ENCODE data around the gene USP24. TPM values are rescaled to one million over a fixed set of nuclear protein-coding genes. Genes with fewer than 3 reads are reported as not detected.
A peak's percentile ranks its signal among the peaks of the same experiment; 100 is the strongest.

Gene USP24
- total RNA-seq, 2 donors from 2014 or later, result 31.8 to 34.9 TPM

DNA sequence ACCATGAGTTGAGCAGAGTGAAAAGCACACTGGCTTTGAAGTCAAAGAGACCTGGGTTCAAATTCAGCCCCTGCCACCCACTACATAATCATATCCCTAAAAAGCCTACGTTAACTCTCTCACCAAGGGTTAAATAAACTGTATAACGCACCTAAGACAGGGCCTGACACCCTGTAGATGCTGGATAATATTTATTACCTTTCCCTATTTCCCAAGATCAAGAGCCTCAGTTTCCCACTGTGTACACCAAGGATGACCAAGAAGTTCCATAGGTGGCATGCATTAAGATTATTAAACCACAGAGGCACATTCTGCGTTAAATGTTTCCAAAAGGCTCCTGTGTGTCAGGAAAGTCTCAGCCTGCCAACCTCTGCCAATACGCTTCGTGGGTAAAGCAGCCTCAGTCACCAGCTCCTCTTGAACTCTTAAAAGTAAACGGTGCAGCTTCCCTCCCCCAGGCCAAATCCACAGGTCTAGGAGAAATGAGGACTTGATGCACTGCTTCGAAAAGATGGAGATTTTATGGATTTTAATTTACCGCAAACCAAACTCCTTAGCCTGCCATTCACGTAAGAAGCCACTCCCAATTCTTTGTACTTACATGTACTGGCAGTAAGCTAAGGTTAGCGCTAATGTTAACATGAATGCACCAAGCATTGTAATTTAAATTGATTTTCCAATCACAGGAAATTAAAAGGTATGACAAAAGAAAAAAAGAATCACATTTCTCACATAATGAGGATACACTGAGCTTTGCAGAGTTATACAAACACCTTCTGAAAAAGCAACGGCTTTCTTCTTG is 2.6 kb downstream of the USP24 start:
- H3K27ac ChIP-seq, result no peak overlapping the region
- intact Hi-C loops (cut with DNase I), result loop anchor here (10.0 kb wide), 1 partner anchor 68 kb away; no protein-coding TSS in a partner anchor
- H3K4me1 ChIP-seq, result peaks cover 14% of the 10 kb centered on the region
- TF ChIP-seq, protein P1, sequence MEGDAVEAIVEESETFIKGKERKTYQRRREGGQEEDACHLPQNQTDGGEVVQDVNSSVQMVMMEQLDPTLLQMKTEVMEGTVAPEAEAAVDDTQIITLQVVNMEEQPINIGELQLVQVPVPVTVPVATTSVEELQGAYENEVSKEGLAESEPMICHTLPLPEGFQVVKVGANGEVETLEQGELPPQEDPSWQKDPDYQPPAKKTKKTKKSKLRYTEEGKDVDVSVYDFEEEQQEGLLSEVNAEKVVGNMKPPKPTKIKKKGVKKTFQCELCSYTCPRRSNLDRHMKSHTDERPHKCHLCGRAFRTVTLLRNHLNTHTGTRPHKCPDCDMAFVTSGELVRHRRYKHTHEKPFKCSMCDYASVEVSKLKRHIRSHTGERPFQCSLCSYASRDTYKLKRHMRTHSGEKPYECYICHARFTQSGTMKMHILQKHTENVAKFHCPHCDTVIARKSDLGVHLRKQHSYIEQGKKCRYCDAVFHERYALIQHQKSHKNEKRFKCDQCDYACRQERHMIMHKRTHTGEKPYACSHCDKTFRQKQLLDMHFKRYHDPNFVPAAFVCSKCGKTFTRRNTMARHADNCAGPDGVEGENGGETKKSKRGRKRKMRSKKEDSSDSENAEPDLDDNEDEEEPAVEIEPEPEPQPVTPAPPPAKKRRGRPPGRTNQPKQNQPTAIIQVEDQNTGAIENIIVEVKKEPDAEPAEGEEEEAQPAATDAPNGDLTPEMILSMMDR (IDR thresholded peaks at IDR 0.05), result no peak
- H3K9me3 ChIP-seq, result no peaks in the 10 kb centered on the region
- H3K36me3 ChIP-seq, result no peaks in the 10 kb centered on the region
- peak overlapping the region; percentile 74 for H3K4me3 ChIP-seq
- DNase-seq, result peak; percentile 23
- no peaks in the 10 kb centered on the region for H3K27me3 ChIP-seq
- H3K9ac ChIP-seq (ENCODE audit: low read depth in 2 of 2, low read length in 2 of 2), result peak overlapping the region in 1 of 2 donors; percentile 93

DNA sequence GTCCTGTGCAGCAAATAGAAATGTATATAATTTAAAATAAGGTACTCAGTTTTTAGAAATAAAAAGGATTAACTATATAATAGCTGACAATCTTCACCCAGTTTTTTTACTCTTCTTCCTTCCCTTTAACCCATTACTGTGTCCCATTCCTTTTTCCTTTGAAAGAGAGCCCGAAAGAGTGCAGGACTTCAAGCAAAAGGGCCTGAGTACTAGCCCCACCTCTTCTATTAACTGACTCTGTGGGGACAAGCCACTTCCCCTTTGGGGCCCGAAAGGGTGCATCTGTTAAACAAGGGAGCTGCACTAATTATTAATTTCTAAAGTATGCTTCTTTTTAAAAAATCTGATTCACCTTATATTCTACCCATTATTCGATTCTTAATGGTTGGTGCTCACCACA is 3.3 kb downstream of the USP24 start:
- H3K4me3 ChIP-seq, result no peak overlapping the region
- intact Hi-C loops (cut with DNase I), result loop anchor here (10.0 kb wide), 1 partner anchor 67 kb away; no protein-coding TSS in a partner anchor
- TF ChIP-seq, protein P1 (IDR thresholded peaks at IDR 0.05), result no peak
- H3K9ac ChIP-seq (ENCODE audit: low read depth in 2 of 2, low read length in 2 of 2), result no peak overlapping the region
- H3K4me1 ChIP-seq, result peaks cover 14% of the 10 kb centered on the region
- H3K9me3 ChIP-seq, result no peaks in the 10 kb centered on the region
- no peak for DNase-seq
- no peaks in the 10 kb centered on the region for H3K36me3 ChIP-seq
- H3K27ac ChIP-seq, result no peak overlapping the region
- H3K27me3 ChIP-seq, result no peaks in the 10 kb centered on the region

GRCh38 chr1:55210990-55211801 is 4.0 kb downstream of the USP24 start:
- DNase-seq, result no peak

DNA sequence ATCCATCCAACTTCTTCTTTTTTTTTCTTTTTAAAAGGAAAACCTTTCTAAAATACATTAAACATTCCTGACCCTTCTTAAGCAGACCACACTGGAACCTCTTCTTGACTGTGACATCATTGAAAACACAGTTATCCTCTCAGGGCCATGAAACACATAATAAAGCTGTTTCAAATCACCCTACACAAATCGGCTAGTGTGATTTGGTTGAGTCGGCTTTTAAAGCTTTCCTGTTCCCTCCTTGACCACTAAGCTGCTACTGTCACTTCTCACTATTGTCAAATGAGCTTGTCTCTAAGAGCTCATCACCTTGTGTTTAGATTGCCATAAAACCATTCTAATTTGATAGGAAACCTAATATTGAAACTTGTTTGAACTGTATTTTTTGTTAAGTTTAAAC is 5.9 kb downstream of the USP24 start:
- no peak for DNase-seq
- H3K4me3 ChIP-seq, result no peak overlapping the region
- H3K27me3 ChIP-seq, result no peaks in the 10 kb centered on the region
- TF ChIP-seq, protein P1 (IDR thresholded peaks at IDR 0.05), result no peak
- peaks cover 14% of the 10 kb centered on the region for H3K4me1 ChIP-seq
- H3K36me3 ChIP-seq, result no peaks in the 10 kb centered on the region
- H3K9ac ChIP-seq (ENCODE audit: low read depth in 2 of 2, low read length in 2 of 2), result no peak overlapping the region
- no peaks in the 10 kb centered on the region for H3K9me3 ChIP-seq
- intact Hi-C loops (cut with DNase I), result no loop called here
- no peak overlapping the region for H3K27ac ChIP-seq

More at GRCh38 chr1:55210990-55211801, 4.0 kb downstream of the USP24 start:
- TF ChIP-seq, protein P1 (IDR thresholded peaks at IDR 0.05), result no peak
- H3K4me3 ChIP-seq, result no peak overlapping the region
- no peaks in the 10 kb centered on the region for H3K27me3 ChIP-seq
- H3K9me3 ChIP-seq, result no peaks in the 10 kb centered on the region
- H3K27ac ChIP-seq, result no peak overlapping the region
- H3K36me3 ChIP-seq, result no peaks in the 10 kb centered on the region
- H3K9ac ChIP-seq (ENCODE audit: low read depth in 2 of 2, low read length in 2 of 2), result no peak overlapping the region
- intact Hi-C loops (cut with DNase I), result loop anchor here (10.0 kb wide), 1 partner anchor 66 kb away; no protein-coding TSS in a partner anchor
- H3K4me1 ChIP-seq, result peaks cover 13% of the 10 kb centered on the region

- TF ChIP-seq, protein P1 (IDR thresholded peaks at IDR 0.05), result no peak
- Histone ChIP-seq H3K4me1 (peaks cover 4% of the 10 kb centered on the region), H3K27ac (no peak overlapping the region), H3K4me3 (no peak overlapping the region), H3K9me3 (no peaks in the 10 kb centered on the region), H3K9ac (ENCODE audit: low read depth in 2 of 2, low read length in 2 of 2) (no peak overlapping the region), H3K36me3 (no peaks in the 10 kb centered on the region), H3K27me3 (no peaks in the 10 kb centered on the region)
- intact Hi-C loops (cut with DNase I), result no loop called here
- DNase-seq, result no peak
Observed at GRCh38 chr1:55206210-55206609, 9.0 kb downstream of the USP24 start.

Measured in colonic mucosa (tissue), 4 donors.